Peyer's patch (tissue), 4 donors: ENCODE measurements around the gene CCT8. TPM values are rescaled to one million over a fixed set of nuclear protein-coding genes. Genes with fewer than 3 reads are reported as not detected.

Experiments
- DNase-seq, 3 donors: peaks; one replicate each; pipeline ENCODE4 v3.0.0-alpha.2; 2017 to 2019
- H3K27ac ChIP-seq, 4 donors: fragments of 200-600 bp; sonication (generic); one replicate each; pipeline ENCODE4 v1.5.1; 2016 to 2019
- H3K27me3 ChIP-seq, 2 donors: fragments of 200-600 bp; sonication (generic); one replicate each; pipeline ENCODE4 v1.5.1; 2019
- H3K36me3 ChIP-seq, 3 donors: fragments of 200-600 bp; sonication (generic); one replicate each; pipeline ENCODE4 v1.5.1; 2016 to 2019
- H3K4me1 ChIP-seq, 4 donors: fragments of 200-600 bp; sonication (generic); one replicate each; pipeline ENCODE4 v1.5.1; 2016 to 2019
- H3K4me3 ChIP-seq, 4 donors: fragments of 200-600 bp; sonication (generic); 1 replicate in 3 of 4; 2 replicates in 1 of 4; pipeline ENCODE4 v1.5.1; 2016 to 2019; ENCODE audit warnings: mild to moderate bottlenecking in 1 of 4
- H3K9me3 ChIP-seq, 4 donors: fragments of 200-600 bp; sonication (generic); one replicate each; pipeline ENCODE4 v1.5.1; 2016 to 2019; ENCODE audit warnings: mild to moderate bottlenecking in 1 of 4
- CTCF ChIP-seq, 6 experiments: fragments of 450-650 bp in 4 of 6; fragments of 200-600 bp in 2 of 6; sonication (generic) in 1 of 6; IDR thresholded peaks; one replicate each; pipeline ENCODE4 v1.5.1; 2017 to 2019; ENCODE audit warnings: antibody characterized with exemption in 6 of 6, mild to moderate bottlenecking in 3 of 6, moderate library complexity in 1 of 6
- POLR2A ChIP-seq, 2 donors: fragments of 450-650 bp; IDR thresholded peaks; one replicate each; pipeline ENCODE4 v1.5.1; 2017; ENCODE audit warnings: antibody characterized with exemption in 2 of 2, mild to moderate bottlenecking in 2 of 2, moderate library complexity in 2 of 2
- total RNA-seq, 4 donors: library from RNA; depleted of rRNA; stranded (reverse); fragments of >200 nt; gene quantifications; one replicate each; pipeline ENCODE4 v1.1.0, GENCODE V29; 2016

Gene CCT8
- total RNA-seq, 4 donors from 2014 or later: 53.7 to 93.3 (median 76.1) TPM

- H3K9me3 ChIP-seq: no peaks in the 10 kb centered on the region
- H3K36me3 ChIP-seq: peaks cover 0 to 94% (median 0%) of the 10 kb centered on the region in 3 donors
- H3K4me3 ChIP-seq: no peak overlapping the region
- H3K27me3 ChIP-seq: no peaks in the 10 kb centered on the region
- no peaks in the 10 kb centered on the region for H3K4me1 ChIP-seq
- no peak for DNase-seq
- TF ChIP-seq POLR2A (IDR thresholded peaks at IDR 0.05): no peak
- TF ChIP-seq CTCF (IDR thresholded peaks at IDR 0.05): no peak
- H3K27ac ChIP-seq: no peak overlapping the region
These were observed 8.5 kb downstream of the CCT8 start for GRCh38 chr21:29064850-29065481.

GRCh38 chr21:29056538-29057050 is 16.9 kb downstream of the CCT8 start:
- Histone ChIP-seq H3K4me1 (no peaks in the 10 kb centered on the region), H3K27me3 (no peaks in the 10 kb centered on the region), H3K9me3 (no peaks in the 10 kb centered on the region), H3K36me3 (peaks cover 0 to 95% (median 0%) of the 10 kb centered on the region in 3 donors), H3K27ac (no peak overlapping the region), H3K4me3 (no peak overlapping the region)
- TF ChIP-seq CTCF (IDR thresholded peaks at IDR 0.05) (no peak), POLR2A (IDR thresholded peaks at IDR 0.05) (no peak)
- DNase-seq: no peak

- Histone ChIP-seq H3K9me3 (no peaks in the 10 kb centered on the region), H3K36me3 (peaks cover 0 to 95% (median 0%) of the 10 kb centered on the region in 3 donors), H3K4me1 (no peaks in the 10 kb centered on the region), H3K27me3 (no peaks in the 10 kb centered on the region), H3K4me3 (no peak overlapping the region), H3K27ac (no peak overlapping the region)
- TF ChIP-seq CTCF (IDR thresholded peaks at IDR 0.05): no peak
- TF ChIP-seq POLR2A (IDR thresholded peaks at IDR 0.05): no peak
- DNase-seq: no peak
These were observed 17.4 kb downstream of the CCT8 start for GRCh38 chr21:29056005-29056404.

GRCh38 chr21:29055080-29055479 is 18.4 kb downstream of the CCT8 start:
- H3K4me3 ChIP-seq: no peak overlapping the region
- peaks cover 0 to 95% (median 0%) of the 10 kb centered on the region in 3 donors for H3K36me3 ChIP-seq
- DNase-seq: no peak
- H3K27me3 ChIP-seq: no peaks in the 10 kb centered on the region
- no peaks in the 10 kb centered on the region for H3K4me1 ChIP-seq
- no peaks in the 10 kb centered on the region for H3K9me3 ChIP-seq
- TF ChIP-seq POLR2A (IDR thresholded peaks at IDR 0.05) (no peak), CTCF (IDR thresholded peaks at IDR 0.05) (no peak)
- no peak overlapping the region for H3K27ac ChIP-seq

- TF ChIP-seq CTCF (IDR thresholded peaks at IDR 0.05) (no peak), POLR2A (IDR thresholded peaks at IDR 0.05) (no peak)
- Histone ChIP-seq H3K4me3 (no peak overlapping the region), H3K27me3 (no peaks in the 10 kb centered on the region), H3K9me3 (no peaks in the 10 kb centered on the region), H3K4me1 (no peaks in the 10 kb centered on the region), H3K36me3 (peaks cover 0 to 95% (median 0%) of the 10 kb centered on the region in 3 donors), H3K27ac (no peak overlapping the region)
- no peak for DNase-seq
These were observed 19.8 kb downstream of the CCT8 start for GRCh38 chr21:29053656-29054055.
